K562 (cell line): ENCODE results near the gene ZBTB9.

Experiments
- GTF2F1 ChIP-seq: IDR thresholded peaks from 2 replicates; pipeline ENCODE4 v1.6.1; 2011; ENCODE audit warnings: low read depth, low read length, improper control_type of control experiment
- MEF2D ChIP-seq: conservative IDR thresholded peaks from 2 replicates; pipeline ENCODE4 v1.6.1; 2016; ENCODE audit warnings: low read depth, missing genetic modification characterization, missing compliant biosample characterization
- NCOA4 ChIP-seq: fragments of 450-650 bp; IDR thresholded peaks from 2 replicates; pipeline ENCODE4 v1.6.1; 2018; ENCODE audit warnings: mild to moderate bottlenecking; ENCODE audit not compliant: partially characterized antibody
- POLR3G ChIP-seq: IDR thresholded peaks from 2 replicates; pipeline ENCODE4 v1.6.1; 2011; ENCODE audit not compliant: insufficient read length, insufficient replicate concordance; ENCODE audit errors: extremely low read depth
- POU5F1 ChIP-seq: fragments of 150-350 bp; IDR thresholded peaks from 2 replicates; pipeline ENCODE4 v1.6.1; 2014; ENCODE audit warnings: borderline replicate concordance, low read length, low read depth, mild to moderate bottlenecking; ENCODE audit not compliant: partially characterized antibody
- RAD21 ChIP-seq, 2 experiments: fragments of 250-450 bp in 1 of 2; fragments of 450-650 bp in 1 of 2; sonication (Bioruptor Pico) in 1 of 2; formaldehyde crosslinking in 1 of 2; IDR thresholded peaks in 1 of 2; conservative IDR thresholded peaks in 1 of 2; 2 replicates each; pipeline versions ENCODE4 v1.4.0 to v1.8.0; 2020 to 2022; ENCODE audit warnings: mild to moderate bottlenecking in 2 of 2, moderate library complexity in 1 of 2
- TF ChIP-seq, protein P1 (sequence below): sonication (generic); formaldehyde crosslinking; IDR thresholded peaks from 2 replicates; pipeline ENCODE4 v1.8.1; 2022; ENCODE audit warnings: missing genetic modification reagents

DNA sequence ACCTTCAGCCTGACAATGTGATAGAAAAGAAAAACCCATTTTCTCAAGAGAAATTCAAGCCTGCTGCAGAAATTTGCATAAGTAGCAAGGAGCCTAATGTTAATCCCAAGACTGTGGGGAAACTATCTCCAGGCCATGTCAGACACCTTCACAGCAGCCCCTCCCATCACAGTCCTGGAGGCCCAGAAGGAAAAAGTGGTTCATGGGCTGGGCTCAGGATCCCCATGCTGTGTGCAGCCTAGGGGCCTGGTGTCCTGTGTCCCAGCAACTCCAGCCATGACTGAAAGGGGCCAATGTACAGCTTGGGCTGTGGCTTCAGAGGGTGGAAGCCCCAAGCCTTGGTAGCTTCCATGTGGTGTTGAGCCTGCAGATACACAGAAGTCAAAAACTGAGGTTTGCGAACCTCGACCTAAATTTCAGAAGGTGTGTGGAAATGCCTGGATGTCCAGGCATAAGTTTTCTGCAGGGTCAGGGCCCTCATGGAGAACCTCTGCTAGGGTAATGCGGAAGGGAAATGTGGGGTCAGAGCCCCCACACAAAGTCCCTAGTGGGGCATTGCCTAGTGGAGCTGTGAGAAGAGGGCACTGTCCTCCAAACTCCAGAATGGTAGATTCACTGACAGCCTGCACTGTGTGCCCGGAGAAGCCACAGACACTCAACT is 11.8 kb downstream of the ZBTB9 start:
- TF ChIP-seq MEF2D (tag) (no peak), RAD21 (CRISPR knock-in tag; conservative IDR thresholded peaks at IDR 0.05 in 1 of 2, IDR thresholded peaks at IDR 0.05 in 1 of 2) (no peak), GTF2F1 (no peak), POLR3G (no peak), NCOA4 (no peak), POU5F1 (no peak)
- TF ChIP-seq, protein P1, sequence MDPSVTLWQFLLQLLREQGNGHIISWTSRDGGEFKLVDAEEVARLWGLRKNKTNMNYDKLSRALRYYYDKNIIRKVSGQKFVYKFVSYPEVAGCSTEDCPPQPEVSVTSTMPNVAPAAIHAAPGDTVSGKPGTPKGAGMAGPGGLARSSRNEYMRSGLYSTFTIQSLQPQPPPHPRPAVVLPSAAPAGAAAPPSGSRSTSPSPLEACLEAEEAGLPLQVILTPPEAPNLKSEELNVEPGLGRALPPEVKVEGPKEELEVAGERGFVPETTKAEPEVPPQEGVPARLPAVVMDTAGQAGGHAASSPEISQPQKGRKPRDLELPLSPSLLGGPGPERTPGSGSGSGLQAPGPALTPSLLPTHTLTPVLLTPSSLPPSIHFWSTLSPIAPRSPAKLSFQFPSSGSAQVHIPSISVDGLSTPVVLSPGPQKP (CRISPR knock-in tag): no peak
